ENCODE data around the gene MACROD2. TPM values are rescaled to one million over a fixed set of nuclear protein-coding genes. Genes with fewer than 3 reads are reported as not detected.
"Not testable (repeated sequence)": the region's sequence is repeated elsewhere in the genome, so short reads cannot be mapped to it uniquely, and the experiment has no call there.

MACROD2 gene
- total and polyA plus RNA-seq, 4 donors = 0.66 to 10.5 (median 3.3) TPM

DNA sequence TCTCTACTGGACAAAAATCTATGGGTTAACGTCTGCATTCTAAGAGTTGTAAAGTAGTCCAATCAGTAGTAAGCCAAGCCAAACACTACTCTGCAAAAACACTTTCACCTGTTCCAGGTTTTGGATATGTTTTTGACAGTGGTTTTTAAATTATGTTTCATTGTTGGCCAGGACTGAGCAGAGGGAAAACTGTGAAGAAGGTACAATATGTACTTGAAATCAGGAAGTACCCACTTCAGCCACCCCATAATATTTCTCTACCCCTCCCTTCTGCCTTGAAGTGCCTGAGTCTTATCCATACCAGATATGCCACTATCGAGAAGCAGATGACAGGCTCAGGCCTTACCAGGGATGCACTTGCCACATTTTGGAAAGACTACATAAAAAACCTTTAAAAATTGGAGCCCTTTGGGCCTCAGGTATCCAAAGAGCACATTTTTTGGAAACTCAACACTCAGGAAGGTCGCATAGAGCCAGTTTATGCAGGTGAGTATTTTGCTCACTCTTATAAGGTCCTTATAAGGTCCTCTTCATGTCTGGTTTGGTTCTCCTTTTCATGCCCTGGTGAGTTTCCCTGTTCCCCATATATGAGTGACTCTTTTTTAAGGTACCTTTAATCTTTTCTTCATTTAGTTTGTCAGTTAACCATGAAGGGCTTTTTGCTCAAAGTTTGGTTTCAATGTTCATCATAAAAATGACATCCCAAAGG, 1201.4 kb downstream of the MACROD2 start (continued):
- TF ChIP-seq, protein P1, sequence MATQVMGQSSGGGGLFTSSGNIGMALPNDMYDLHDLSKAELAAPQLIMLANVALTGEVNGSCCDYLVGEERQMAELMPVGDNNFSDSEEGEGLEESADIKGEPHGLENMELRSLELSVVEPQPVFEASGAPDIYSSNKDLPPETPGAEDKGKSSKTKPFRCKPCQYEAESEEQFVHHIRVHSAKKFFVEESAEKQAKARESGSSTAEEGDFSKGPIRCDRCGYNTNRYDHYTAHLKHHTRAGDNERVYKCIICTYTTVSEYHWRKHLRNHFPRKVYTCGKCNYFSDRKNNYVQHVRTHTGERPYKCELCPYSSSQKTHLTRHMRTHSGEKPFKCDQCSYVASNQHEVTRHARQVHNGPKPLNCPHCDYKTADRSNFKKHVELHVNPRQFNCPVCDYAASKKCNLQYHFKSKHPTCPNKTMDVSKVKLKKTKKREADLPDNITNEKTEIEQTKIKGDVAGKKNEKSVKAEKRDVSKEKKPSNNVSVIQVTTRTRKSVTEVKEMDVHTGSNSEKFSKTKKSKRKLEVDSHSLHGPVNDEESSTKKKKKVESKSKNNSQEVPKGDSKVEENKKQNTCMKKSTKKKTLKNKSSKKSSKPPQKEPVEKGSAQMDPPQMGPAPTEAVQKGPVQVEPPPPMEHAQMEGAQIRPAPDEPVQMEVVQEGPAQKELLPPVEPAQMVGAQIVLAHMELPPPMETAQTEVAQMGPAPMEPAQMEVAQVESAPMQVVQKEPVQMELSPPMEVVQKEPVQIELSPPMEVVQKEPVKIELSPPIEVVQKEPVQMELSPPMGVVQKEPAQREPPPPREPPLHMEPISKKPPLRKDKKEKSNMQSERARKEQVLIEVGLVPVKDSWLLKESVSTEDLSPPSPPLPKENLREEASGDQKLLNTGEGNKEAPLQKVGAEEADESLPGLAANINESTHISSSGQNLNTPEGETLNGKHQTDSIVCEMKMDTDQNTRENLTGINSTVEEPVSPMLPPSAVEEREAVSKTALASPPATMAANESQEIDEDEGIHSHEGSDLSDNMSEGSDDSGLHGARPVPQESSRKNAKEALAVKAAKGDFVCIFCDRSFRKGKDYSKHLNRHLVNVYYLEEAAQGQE (IDR thresholded peaks at IDR 0.05) = no peak
- TF ChIP-seq, protein P2, sequence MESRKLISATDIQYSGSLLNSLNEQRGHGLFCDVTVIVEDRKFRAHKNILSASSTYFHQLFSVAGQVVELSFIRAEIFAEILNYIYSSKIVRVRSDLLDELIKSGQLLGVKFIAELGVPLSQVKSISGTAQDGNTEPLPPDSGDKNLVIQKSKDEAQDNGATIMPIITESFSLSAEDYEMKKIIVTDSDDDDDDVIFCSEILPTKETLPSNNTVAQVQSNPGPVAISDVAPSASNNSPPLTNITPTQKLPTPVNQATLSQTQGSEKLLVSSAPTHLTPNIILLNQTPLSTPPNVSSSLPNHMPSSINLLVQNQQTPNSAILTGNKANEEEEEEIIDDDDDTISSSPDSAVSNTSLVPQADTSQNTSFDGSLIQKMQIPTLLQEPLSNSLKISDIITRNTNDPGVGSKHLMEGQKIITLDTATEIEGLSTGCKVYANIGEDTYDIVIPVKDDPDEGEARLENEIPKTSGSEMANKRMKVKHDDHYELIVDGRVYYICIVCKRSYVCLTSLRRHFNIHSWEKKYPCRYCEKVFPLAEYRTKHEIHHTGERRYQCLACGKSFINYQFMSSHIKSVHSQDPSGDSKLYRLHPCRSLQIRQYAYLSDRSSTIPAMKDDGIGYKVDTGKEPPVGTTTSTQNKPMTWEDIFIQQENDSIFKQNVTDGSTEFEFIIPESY (IDR thresholded peaks at IDR 0.05) = no peak
- TF ChIP-seq SP1 (IDR thresholded peaks at IDR 0.05) (no peak), FOXA1 (IDR thresholded peaks at IDR 0.05) (no peak)
- TF ChIP-seq, protein P3, sequence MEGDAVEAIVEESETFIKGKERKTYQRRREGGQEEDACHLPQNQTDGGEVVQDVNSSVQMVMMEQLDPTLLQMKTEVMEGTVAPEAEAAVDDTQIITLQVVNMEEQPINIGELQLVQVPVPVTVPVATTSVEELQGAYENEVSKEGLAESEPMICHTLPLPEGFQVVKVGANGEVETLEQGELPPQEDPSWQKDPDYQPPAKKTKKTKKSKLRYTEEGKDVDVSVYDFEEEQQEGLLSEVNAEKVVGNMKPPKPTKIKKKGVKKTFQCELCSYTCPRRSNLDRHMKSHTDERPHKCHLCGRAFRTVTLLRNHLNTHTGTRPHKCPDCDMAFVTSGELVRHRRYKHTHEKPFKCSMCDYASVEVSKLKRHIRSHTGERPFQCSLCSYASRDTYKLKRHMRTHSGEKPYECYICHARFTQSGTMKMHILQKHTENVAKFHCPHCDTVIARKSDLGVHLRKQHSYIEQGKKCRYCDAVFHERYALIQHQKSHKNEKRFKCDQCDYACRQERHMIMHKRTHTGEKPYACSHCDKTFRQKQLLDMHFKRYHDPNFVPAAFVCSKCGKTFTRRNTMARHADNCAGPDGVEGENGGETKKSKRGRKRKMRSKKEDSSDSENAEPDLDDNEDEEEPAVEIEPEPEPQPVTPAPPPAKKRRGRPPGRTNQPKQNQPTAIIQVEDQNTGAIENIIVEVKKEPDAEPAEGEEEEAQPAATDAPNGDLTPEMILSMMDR (IDR thresholded peaks at IDR 0.05; ENCODE audit: low read depth, low read length, missing input control) = no peak

DNA sequence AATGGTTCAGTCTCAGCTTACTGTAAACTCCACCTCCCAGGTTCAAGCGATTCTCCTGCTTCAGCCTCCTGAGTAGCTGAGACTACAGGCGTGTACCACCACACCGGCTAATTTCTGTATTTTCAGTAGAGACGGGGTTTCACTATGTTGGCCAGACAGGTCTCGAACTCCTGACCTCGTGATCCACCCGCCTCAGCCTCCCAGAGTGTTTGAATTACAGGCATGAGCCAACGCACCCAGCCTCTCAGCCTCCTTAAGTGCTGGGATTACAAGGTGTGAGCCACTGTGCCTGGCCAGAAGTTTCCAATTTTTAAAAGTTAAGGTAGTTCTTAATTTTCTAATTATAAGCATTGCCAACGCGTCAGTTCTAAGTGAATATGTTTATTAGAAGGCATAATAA, 1202.7 kb downstream of the MACROD2 start:
- H3K4me1 ChIP-seq (ENCODE audit: control insufficient read depth in 4 of 4, insufficient read depth in 4 of 4, low read length in 3 of 4); H3K9me3 ChIP-seq (ENCODE audit: control insufficient read depth in 4 of 4, low read length in 3 of 4); H3K4me3 ChIP-seq (ENCODE audit: low read depth in 1 of 3, low read length in 3 of 3); H3K27me3 ChIP-seq (ENCODE audit: control insufficient read depth in 4 of 4, insufficient read depth in 4 of 4, low read length in 3 of 4); DNase-seq (ENCODE audit: low spot score); H3K9ac ChIP-seq (ENCODE audit: low read depth in 1 of 2, low read length in 2 of 2); H3K27ac ChIP-seq (ENCODE audit: low read depth in 1 of 2, low read length in 2 of 2); H3K36me3 ChIP-seq (ENCODE audit: control insufficient read depth in 4 of 4, insufficient read depth in 3 of 4, low read depth in 1 of 4, low read length in 3 of 4): not testable (repeated sequence)
- 94% methylated on average over 10 of the region's 10 CpGs for WGBS

- DNase-seq (ENCODE audit: low spot score) = no peak
- Histone ChIP-seq H3K36me3 (ENCODE audit: control insufficient read depth in 4 of 4, insufficient read depth in 3 of 4, low read depth in 1 of 4, low read length in 3 of 4) (no peaks in the 10 kb centered on the region), H3K9me3 (ENCODE audit: control insufficient read depth in 4 of 4, low read length in 3 of 4) (no peaks in the 10 kb centered on the region), H3K27ac (ENCODE audit: low read depth in 1 of 2, low read length in 2 of 2) (no peak overlapping the region), H3K27me3 (ENCODE audit: control insufficient read depth in 4 of 4, insufficient read depth in 4 of 4, low read length in 3 of 4) (no peaks in the 10 kb centered on the region), H3K4me3 (ENCODE audit: low read depth in 1 of 3, low read length in 3 of 3) (no peak overlapping the region), H3K4me1 (ENCODE audit: control insufficient read depth in 4 of 4, insufficient read depth in 4 of 4, low read length in 3 of 4) (no peaks in the 10 kb centered on the region), H3K9ac (ENCODE audit: low read depth in 1 of 2, low read length in 2 of 2) (no peak overlapping the region)
- 87% methylated on average over 1 of the region's 1 CpG for WGBS
- TF ChIP-seq RXRA (IDR thresholded peaks at IDR 0.05) (no peak), EGR1 (IDR thresholded peaks at IDR 0.05; ENCODE audit: low read depth in 2 of 2) (no peak), TAF1 (conservative IDR thresholded peaks at IDR 0.05) (no peak), FOXA2 (IDR thresholded peaks at IDR 0.05) (no peak), YY1 (IDR thresholded peaks at IDR 0.05) (no peak), FOXA1 (IDR thresholded peaks at IDR 0.05) (no peak), SP1 (IDR thresholded peaks at IDR 0.05) (no peak), JUND (IDR thresholded peaks at IDR 0.05) (no peak), ATF3 (IDR thresholded peaks at IDR 0.05) (no peak), HNF4A (conservative IDR thresholded peaks at IDR 0.05) (no peak), RAD21 (IDR thresholded peaks at IDR 0.05) (no peak), NR2F2 (IDR thresholded peaks at IDR 0.05) (no peak), HNF4G (IDR thresholded peaks at IDR 0.05) (no peak)
- TF ChIP-seq, protein P1 (IDR thresholded peaks at IDR 0.05) = no peak
- TF ChIP-seq, protein P3 (IDR thresholded peaks at IDR 0.05; ENCODE audit: low read depth, low read length, missing input control) = no peak
Measured at GRCh38 chr20:15199698-15200097, 1204.4 kb downstream of the MACROD2 start.

Measured in liver (tissue), 9 donors.